Psoas muscle (tissue), 8 donors: ENCODE results near the gene AKAP5. TPM values are rescaled to one million over a fixed set of nuclear protein-coding genes. Genes with fewer than 3 reads are reported as not detected.

Experiments
- ATAC-seq, 4 donors: fragments of 200-7000 bp; cut with Tn5 transposase; one replicate each; pipeline ENCODE4 v1.9.1; 2020; ENCODE audit warnings: moderate library complexity in 3 of 4, mild to moderate bottlenecking in 2 of 4
- DNase-seq, 2 donors: peaks; one replicate each; pipeline ENCODE4 v3.0.0-alpha.2; 2020
- H3K27ac ChIP-seq: fragments of 200-600 bp; one replicate; pipeline ENCODE4 v1.8.0; 2022
- H3K27me3 ChIP-seq, 3 donors: fragments of 200-600 bp in 1 of 3; one replicate each; pipeline versions ENCODE4 v1.6.1 to v1.8.0; 2013 to 2022; ENCODE audit warnings: low read length in 2 of 3, mild to moderate bottlenecking in 2 of 3, moderate library complexity in 1 of 3; ENCODE audit not compliant: insufficient read depth in 3 of 3
- H3K36me3 ChIP-seq, 2 donors: fragments of 200-600 bp in 1 of 2; one replicate each; pipeline versions ENCODE4 v1.6.1 to v1.8.0; 2013 to 2022; ENCODE audit warnings: low read depth in 1 of 2, mild to moderate bottlenecking in 1 of 2, moderate library complexity in 1 of 2; ENCODE audit not compliant: insufficient read depth in 1 of 2
- H3K4me1 ChIP-seq: fragments of 200-600 bp; one replicate; pipeline ENCODE4 v1.8.0; 2022
- H3K4me3 ChIP-seq: fragments of 200-600 bp; one replicate; pipeline ENCODE4 v1.8.0; 2022; ENCODE audit warnings: mild to moderate bottlenecking
- H3K9me3 ChIP-seq: fragments of 200-600 bp; one replicate; pipeline ENCODE4 v1.8.0; 2022
- CTCF ChIP-seq: fragments of 200-600 bp; IDR thresholded peaks from one replicate; pipeline ENCODE4 v1.8.0; 2022; ENCODE audit warnings: antibody characterized with exemption
- WGBS, 3 donors: extraction: QIAGEN DNeasy Blood & Tissue Kit; methylation state at CpG; one replicate each; pipeline versions ENCODE4 v1.1.6 to v1.1.7; 2013; 5-methylcytosine and 5-hydroxymethylcytosine counted together
- intact Hi-C, 2 donors: fragments of 100-400 bp; cut with DNase I; formaldehyde crosslinking; loops; one replicate each; pipeline versions ENCODE4 v1.11.0 to v1.14.2; 2022
- polyA plus RNA-seq, 3 donors: library from polyadenylated mRNA; stranded (reverse); fragments of 200-250 nt; gene quantifications; one replicate each; pipeline ENCODE4 v1.2.3, GENCODE V29; 2013
- total RNA-seq, 4 donors: library from RNA; stranded (reverse); fragmentation: NEBNext Ultra II Directional in 2 of 4; extraction: Animal tissue kit (Norgen Biotek cat#: 25700) in 2 of 4; gene quantifications; one replicate each; pipeline versions ENCODE4 v1.2.1 to v1.2.4, GENCODE V29; 2021 to 2023
- donor health status: healthy with polysubstance abuse.
- donor health status: DM: no; HTN: no; CAD: no; lungs with moderate emphysema.
- donor health status: Bipolar disorder and iron deficiency.
- donor health status: healthy.
- donor health status: DM: yes; HTN: yes; CAD: no.
- donor health status: DM: no; HTN: no; CAD: no.
- donor health status: DM: no; HTN: no; CAD: no.
- donor health status: DM: yes; HTN: yes; CAD: no.

The AKAP5 gene
- total and polyA plus RNA-seq, 7 donors, result 0.01 to 0.18 (median 0.08) TPM

DNA sequence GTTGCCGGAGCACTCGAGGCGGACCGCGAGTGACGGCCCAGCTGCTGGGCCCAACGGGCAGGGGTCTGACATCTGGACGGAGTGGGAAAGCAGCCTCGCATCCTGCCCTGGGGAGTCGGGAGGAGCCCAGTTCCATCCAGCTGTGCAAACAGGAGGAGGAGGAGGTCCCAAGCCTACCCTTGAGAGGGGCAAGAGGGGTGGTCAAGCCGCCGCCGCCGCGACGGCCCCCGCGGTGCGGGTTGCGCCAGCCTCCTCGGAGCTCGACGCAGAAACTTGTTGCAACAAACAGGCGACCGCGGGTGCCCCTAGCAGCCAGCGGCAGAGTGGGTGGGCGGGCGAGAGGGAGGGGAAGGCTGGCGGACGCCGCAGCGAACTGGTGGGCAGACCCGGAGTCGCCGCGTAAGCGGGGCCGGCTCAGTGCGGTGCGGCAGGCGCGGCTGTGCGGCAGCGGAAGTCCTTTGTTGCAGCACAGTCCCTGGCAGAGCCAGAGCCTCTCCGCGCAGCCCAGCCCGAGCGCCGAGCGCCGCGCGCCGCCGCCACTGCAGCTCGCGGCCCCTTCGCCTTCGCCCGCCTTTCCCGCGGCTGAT lies 39.1 kb downstream of the AKAP5 start, which contains the start of gene ZBTB1:
TSS of gene ZBTB1 (plus strand) at position 461 of the 587 bp plus-strand sequence. CDS start 16,735 bp downstream, outside the sequence.
- intact Hi-C loops, result loop anchor here in 1 of 2 donors (10.0 kb wide), 1 partner anchor 160 kb away; no protein-coding TSS in a partner anchor
- peaks cover 56% of the 10 kb centered on the region for H3K4me1 ChIP-seq
- ATAC-seq, result peak; percentile 64 to 74 (median 70)
- WGBS, 3 donors, result 0% methylated on average over 35 to 63 of the region's 63 CpGs
- no peaks in the 10 kb centered on the region for H3K9me3 ChIP-seq
- TF ChIP-seq CTCF, result no peak
- H3K4me3 ChIP-seq, result peak within 1 kb of the TSS; percentile 93
- peak; percentile 90 to 93 for DNase-seq
- peak within 1 kb of the TSS; percentile 99 for H3K27ac ChIP-seq
- no peaks in the 10 kb centered on the region for H3K27me3 ChIP-seq
- H3K36me3 ChIP-seq, result no peaks in the 10 kb centered on the region

GRCh38 chr14:64504897-64505794 lies 39.8 kb downstream of the AKAP5 start:
- WGBS, 3 donors, result 0 to 1% (median 0%) methylated on average over 55 to 68 of the region's 68 CpGs
- intact Hi-C loops, result loop anchor here in 1 of 2 donors (10.0 kb wide), 1 partner anchor 160 kb away; no protein-coding TSS in a partner anchor
- ATAC-seq (peak; percentile 55 to 67 (median 62)), DNase-seq (peak; percentile 91 to 94)
- peak overlapping the region; percentile 99 for H3K27ac ChIP-seq
- H3K9me3 ChIP-seq, result no peaks in the 10 kb centered on the region
- H3K4me1 ChIP-seq, result peaks cover 52% of the 10 kb centered on the region
- TF ChIP-seq CTCF, result no peak
- H3K36me3 ChIP-seq, result no peaks in the 10 kb centered on the region
- H3K4me3 ChIP-seq, result peak overlapping the region; percentile 93
- H3K27me3 ChIP-seq, result no peaks in the 10 kb centered on the region

- DNase-seq (no peak), ATAC-seq (no peak)
- Histone ChIP-seq H3K9me3 (no peaks in the 10 kb centered on the region), H3K4me3 (peak overlapping the region; percentile 93), H3K36me3 (no peaks in the 10 kb centered on the region), H3K27ac (peak overlapping the region; percentile 99), H3K4me1 (peaks cover 56% of the 10 kb centered on the region), H3K27me3 (no peaks in the 10 kb centered on the region)
- TF ChIP-seq CTCF, result no peak
- 25 to 43% (median 34%) methylated on average over 3 of the region's 3 CpGs for WGBS, 3 donors
- intact Hi-C loops, result loop anchor here (2.0 to 10.0 kb wide), 2 partner anchors 34 to 162 kb away; partner anchors contain the start of gene HSPA2 (in 1 of the 2)
Observed at GRCh38 chr14:64506721-64507120, 41.4 kb downstream of the AKAP5 start.

- Histone ChIP-seq H3K36me3 (no peaks in the 10 kb centered on the region), H3K4me3 (peak overlapping the region; percentile 93)
- WGBS, 3 donors, result 69 to 74% (median 71%) methylated on average over 4 of the region's 4 CpGs
Observed at GRCh38 chr14:64507376-64508156, 42.3 kb downstream of the AKAP5 start.

More at GRCh38 chr14:64507376-64508156, 42.3 kb downstream of the AKAP5 start:
- intact Hi-C loops, result loop anchor here (2.0 to 10.0 kb wide), 2 partner anchors 33 to 163 kb away; partner anchors contain the start of gene HSPA2 (in 1 of the 2)
- ATAC-seq, result no peak
- DNase-seq, result no peak
- no peaks in the 10 kb centered on the region for H3K27me3 ChIP-seq
- no peak for TF ChIP-seq CTCF
- no peaks in the 10 kb centered on the region for H3K9me3 ChIP-seq
- H3K27ac ChIP-seq, result peak overlapping the region; percentile 99
- H3K4me1 ChIP-seq, result peaks cover 57% of the 10 kb centered on the region
